Ovary (tissue), 9 donors: ENCODE measurements around the gene LPIN1. TPM values are rescaled to one million over a fixed set of nuclear protein-coding genes. Genes with fewer than 3 reads are reported as not detected.
A peak's percentile ranks its signal among the peaks of the same experiment; 100 is the strongest.
"Not testable (repeated sequence)": the region's sequence is repeated elsewhere in the genome, so short reads cannot be mapped to it uniquely, and the experiment has no call there.

Source experiments
- DNase-seq, 5 donors: peaks; one replicate each; pipeline ENCODE4 v3.0.0-alpha.2; 2019 to 2020
- H3K27ac ChIP-seq, 2 donors: fragments of 200-600 bp; one replicate each; pipeline versions ENCODE4 v1.5.1 to v1.8.0; 2019 to 2022
- H3K27me3 ChIP-seq: fragments of 200-600 bp; one replicate; pipeline ENCODE4 v1.8.0; 2022
- H3K36me3 ChIP-seq: fragments of 200-600 bp; sonication (generic); one replicate; pipeline ENCODE4 v1.5.1; 2019
- H3K4me1 ChIP-seq: one replicate; pipeline ENCODE4 v1.8.1; 2013; ENCODE audit warnings: mild to moderate bottlenecking, moderate library complexity; ENCODE audit not compliant: insufficient read depth
- H3K4me3 ChIP-seq: fragments of 200-600 bp; sonication (generic); one replicate; pipeline ENCODE4 v1.5.1; 2017
- H3K9me3 ChIP-seq, 2 donors: fragments of 200-600 bp in 1 of 2; sonication (generic) in 1 of 2; one replicate each; pipeline versions ENCODE4 v1.5.1 to v1.8.1; 2013 to 2019; ENCODE audit warnings: mild to moderate bottlenecking in 1 of 2, moderate library complexity in 1 of 2
- EP300 ChIP-seq: sonication (generic); formaldehyde crosslinking; IDR thresholded peaks from one replicate; pipeline ENCODE4 v1.6.1; 2017; ENCODE audit warnings: antibody characterized with exemption
- POLR2A ChIP-seq: fragments of 450-650 bp; IDR thresholded peaks from one replicate; pipeline ENCODE4 v1.6.1; 2017; ENCODE audit warnings: antibody characterized with exemption, mild to moderate bottlenecking, moderate library complexity
- WGBS, 3 donors: extraction: QIAGEN DNeasy Blood & Tissue Kit in 1 of 3; methylation state at CpG; one replicate each; pipeline versions ENCODE4 v1.1.5 to v1.1.7; 2013 to 2017; 5-methylcytosine and 5-hydroxymethylcytosine counted together
- intact Hi-C, 4 donors: fragments of 100-400 bp; cut with DNase I; formaldehyde crosslinking; loops; one replicate each; pipeline versions ENCODE4 v1.11.0 to v1.15.1; 2022 to 2023
- polyA plus RNA-seq, 2 donors: library from polyadenylated mRNA; stranded (reverse); fragments of 200-250 nt in 1 of 2; fragments of 350-450 nt in 1 of 2; fragmentation: Illumina TruSeq in 1 of 2; extraction: RNeasy Lipid Tissue Mini Kit (QIAGEN cat#74804) in 1 of 2; gene quantifications; one replicate each; pipeline ENCODE4 v1.2.3, GENCODE V29; 2013 to 2014
- total RNA-seq, 7 donors: library from RNA; depleted of rRNA in 2 of 7; stranded (reverse); fragments of >200 nt in 2 of 7; fragmentation: NEBNext Ultra II Directional in 3 of 7; extraction: Animal tissue kit (Norgen Biotek cat#: 25700) in 3 of 7; gene quantifications; one replicate each; pipeline versions ENCODE4 v1.1.0 to v1.2.4, GENCODE V29; 2016 to 2023
- TF ChIP-seq, protein P1 (sequence below), 3 donors: fragments of 450-650 bp in 2 of 3; fragments of 200-600 bp in 1 of 3; IDR thresholded peaks; one replicate each; pipeline versions ENCODE4 v1.5.1 to v1.8.0; 2016 to 2022; ENCODE audit warnings: antibody characterized with exemption in 3 of 3, mild to moderate bottlenecking in 1 of 3
- donor health status: DM: no; HTN: no; CAD: no; lungs with moderate emphysema.
- donor health status: DM: no; HTN: no; CAD: no.
- donor health status: Bipolar disorder and iron deficiency.
- donor health status: DM: yes; HTN: yes; CAD: no.
- donor health status: DM: no; HTN: no; CAD: no.
- donor health status: DM: yes; HTN: yes; CAD: no.

LPIN1 gene
- total and polyA plus RNA-seq, 9 donors: 19.9 to 144 (median 50.8) TPM

DNA sequence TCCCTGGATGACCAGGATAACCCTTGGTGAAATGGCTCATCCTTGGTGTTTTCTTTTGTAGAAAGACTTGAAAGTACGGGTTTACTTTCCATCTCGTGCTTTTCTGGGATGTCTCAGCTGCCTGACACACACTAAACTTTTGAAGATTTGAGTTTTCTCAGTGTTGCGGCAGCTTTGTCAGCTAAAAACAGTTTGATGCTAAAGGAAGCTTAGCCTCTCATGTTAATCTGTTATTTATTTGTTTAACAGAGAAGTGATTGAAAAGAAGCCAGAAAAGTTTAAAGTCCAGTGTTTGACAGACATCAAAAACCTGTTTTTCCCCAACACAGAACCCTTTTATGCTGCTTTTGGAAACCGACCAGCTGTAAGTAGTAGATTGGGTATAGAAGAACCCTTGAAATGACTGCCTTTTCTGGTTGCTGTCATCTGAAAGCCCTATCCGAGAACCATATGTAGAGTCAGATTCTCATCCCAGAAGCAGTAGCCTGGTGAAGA, 72.8 kb downstream of the LPIN1 start:
- H3K36me3 ChIP-seq: no peaks in the 10 kb centered on the region
- no peaks in the 10 kb centered on the region for H3K27me3 ChIP-seq
- H3K27ac ChIP-seq: no peak overlapping the region
- H3K4me3 ChIP-seq: no peak overlapping the region
- no peak for DNase-seq
- TF ChIP-seq, protein P1, sequence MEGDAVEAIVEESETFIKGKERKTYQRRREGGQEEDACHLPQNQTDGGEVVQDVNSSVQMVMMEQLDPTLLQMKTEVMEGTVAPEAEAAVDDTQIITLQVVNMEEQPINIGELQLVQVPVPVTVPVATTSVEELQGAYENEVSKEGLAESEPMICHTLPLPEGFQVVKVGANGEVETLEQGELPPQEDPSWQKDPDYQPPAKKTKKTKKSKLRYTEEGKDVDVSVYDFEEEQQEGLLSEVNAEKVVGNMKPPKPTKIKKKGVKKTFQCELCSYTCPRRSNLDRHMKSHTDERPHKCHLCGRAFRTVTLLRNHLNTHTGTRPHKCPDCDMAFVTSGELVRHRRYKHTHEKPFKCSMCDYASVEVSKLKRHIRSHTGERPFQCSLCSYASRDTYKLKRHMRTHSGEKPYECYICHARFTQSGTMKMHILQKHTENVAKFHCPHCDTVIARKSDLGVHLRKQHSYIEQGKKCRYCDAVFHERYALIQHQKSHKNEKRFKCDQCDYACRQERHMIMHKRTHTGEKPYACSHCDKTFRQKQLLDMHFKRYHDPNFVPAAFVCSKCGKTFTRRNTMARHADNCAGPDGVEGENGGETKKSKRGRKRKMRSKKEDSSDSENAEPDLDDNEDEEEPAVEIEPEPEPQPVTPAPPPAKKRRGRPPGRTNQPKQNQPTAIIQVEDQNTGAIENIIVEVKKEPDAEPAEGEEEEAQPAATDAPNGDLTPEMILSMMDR (IDR thresholded peaks at IDR 0.05): no peak
- TF ChIP-seq POLR2A (no peak), EP300 (no peak)
- intact Hi-C loops: no loop called here
- H3K4me1 ChIP-seq: no peaks in the 10 kb centered on the region
- H3K9me3 ChIP-seq: no peaks in the 10 kb centered on the region
- WGBS, 3 donors: 82 to 86% (median 82%) methylated on average over 5 of the region's 5 CpGs

DNA sequence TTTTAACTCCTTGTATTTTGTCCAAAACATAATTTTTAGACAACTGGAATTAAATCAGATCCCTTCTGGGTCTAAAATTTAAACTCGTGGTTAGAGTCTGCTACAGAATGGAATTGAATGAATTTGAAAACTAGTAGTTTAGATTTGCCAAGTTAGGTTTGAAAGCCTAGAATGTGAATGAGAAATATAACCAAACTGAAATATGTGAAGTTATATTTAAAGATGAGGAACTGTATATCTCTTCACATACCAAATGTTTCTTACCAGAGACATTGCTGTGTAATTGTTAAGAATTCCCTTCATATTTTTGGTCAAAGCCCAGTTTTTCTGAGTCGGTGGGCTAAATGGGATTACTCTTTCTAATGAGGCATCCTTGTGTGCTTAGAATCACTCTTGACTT, 74.2 kb downstream of the LPIN1 start:
- Histone ChIP-seq H3K4me1 (no peaks in the 10 kb centered on the region), H3K4me3 (no peak overlapping the region), H3K9me3 (no peaks in the 10 kb centered on the region), H3K36me3 (no peaks in the 10 kb centered on the region), H3K27ac (no peak overlapping the region), H3K27me3 (no peaks in the 10 kb centered on the region)
- WGBS, 3 donors: 60 to 69% (median 60%) methylated on average over 2 of the region's 2 CpGs
- TF ChIP-seq, protein P1 (IDR thresholded peaks at IDR 0.05): no peak
- TF ChIP-seq EP300 (no peak), POLR2A (no peak)
- no peak for DNase-seq
- intact Hi-C loops: loop anchor here in 1 of 4 donors (10.0 kb wide), 1 partner anchor 1184 kb away; no protein-coding TSS in a partner anchor

DNA sequence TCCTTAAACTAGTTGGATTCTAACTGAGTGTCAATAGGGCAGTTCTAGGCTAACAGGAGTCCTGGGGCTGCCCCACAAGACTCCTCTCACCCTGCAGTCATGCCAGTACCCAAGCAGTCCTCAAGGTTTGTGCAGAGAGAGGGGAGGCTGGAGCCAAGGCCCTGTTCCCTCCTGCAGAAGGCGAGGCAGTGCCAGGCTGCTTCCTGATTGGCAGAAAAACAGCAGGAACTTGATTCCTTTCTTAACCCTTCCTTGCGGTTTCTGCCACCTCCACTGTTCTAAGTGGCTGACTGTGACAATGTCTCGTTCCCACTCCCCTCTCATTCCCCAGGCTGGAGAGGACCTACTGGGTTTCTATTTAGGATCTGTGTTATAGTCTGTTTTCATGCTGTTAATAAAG, 75.3 kb downstream of the LPIN1 start:
- DNase-seq: no peak
- Histone ChIP-seq H3K36me3 (no peaks in the 10 kb centered on the region), H3K9me3 (no peaks in the 10 kb centered on the region), H3K27me3 (no peaks in the 10 kb centered on the region), H3K4me3 (no peak overlapping the region), H3K4me1 (no peaks in the 10 kb centered on the region), H3K27ac (no peak overlapping the region)
- intact Hi-C loops: loop anchor here in 1 of 4 donors (10.0 kb wide), 1 partner anchor 1183 kb away; no protein-coding TSS in a partner anchor
- TF ChIP-seq EP300 (no peak), POLR2A (no peak)
- TF ChIP-seq, protein P1 (IDR thresholded peaks at IDR 0.05): no peak
- 95 to 97% (median 96%) methylated on average over 3 of the region's 3 CpGs for WGBS, 3 donors

DNA sequence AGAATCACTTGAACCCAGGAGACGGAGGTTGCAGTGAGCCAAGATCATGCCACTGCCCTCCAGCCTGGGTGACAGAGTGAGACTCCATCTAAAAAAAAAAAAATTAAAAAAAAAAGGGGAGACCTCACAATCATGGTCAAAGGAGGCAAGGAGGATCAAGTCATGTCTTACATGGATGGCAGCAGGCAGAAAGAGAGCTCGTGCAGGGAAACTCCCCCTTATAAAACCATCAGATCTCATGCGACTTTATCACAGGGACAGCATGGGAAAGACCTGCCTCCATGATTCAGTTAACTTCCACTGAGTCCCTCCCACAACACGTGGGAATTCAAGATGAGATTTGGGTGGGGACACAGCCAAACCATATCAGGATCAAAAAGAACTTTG, 75.9 kb downstream of the LPIN1 start:
- not testable (repeated sequence) for H3K4me3 ChIP-seq, H3K36me3 ChIP-seq, H3K4me1 ChIP-seq, H3K27ac ChIP-seq, H3K27me3 ChIP-seq, DNase-seq, H3K9me3 ChIP-seq
- intact Hi-C loops: loop anchor here in 1 of 4 donors (10.0 kb wide), 1 partner anchor 1182 kb away; no protein-coding TSS in a partner anchor
- 72 to 86% (median 80%) methylated on average over 4 of the region's 4 CpGs for WGBS, 3 donors

DNA sequence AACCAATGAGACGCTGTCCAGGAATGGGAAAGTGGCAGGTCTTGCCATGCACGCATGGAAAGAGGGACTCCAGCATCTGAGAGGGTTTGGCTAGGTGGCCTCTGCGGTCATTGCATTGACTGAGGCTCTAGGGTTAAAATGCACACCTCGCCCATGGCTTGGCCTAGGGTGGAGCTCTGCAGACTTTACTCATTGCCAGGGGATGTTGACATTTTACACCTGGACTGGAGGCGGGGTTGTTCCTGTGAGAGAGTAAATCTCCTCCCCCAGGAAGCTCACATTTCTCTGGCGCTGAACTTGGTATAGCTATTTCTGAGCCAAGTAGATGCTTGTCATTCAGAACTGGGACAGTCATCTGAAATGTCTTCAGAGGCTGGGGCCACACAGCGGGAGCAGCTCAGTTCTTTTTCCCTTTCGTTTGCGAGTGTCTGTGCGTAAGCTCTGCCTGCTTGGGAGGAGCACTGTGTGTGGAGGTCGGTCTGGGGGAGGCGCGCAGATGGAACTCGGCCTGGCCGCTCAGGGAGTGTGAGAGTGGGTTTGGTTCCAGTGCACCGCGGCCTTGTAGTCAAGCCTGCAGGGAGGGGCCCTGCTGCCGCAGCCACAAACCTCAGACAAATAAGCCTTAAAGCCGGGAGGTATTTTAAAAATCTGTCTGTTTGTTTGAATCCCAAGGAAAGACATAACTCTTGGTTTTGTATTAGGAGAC, 76.5 kb downstream of the LPIN1 start:
- Histone ChIP-seq H3K27ac (no peak overlapping the region), H3K4me3 (no peak overlapping the region), H3K27me3 (no peaks in the 10 kb centered on the region), H3K36me3 (no peaks in the 10 kb centered on the region), H3K4me1 (no peaks in the 10 kb centered on the region), H3K9me3 (no peaks in the 10 kb centered on the region)
- DNase-seq: peak in 3 of 5 donors; percentile 29 to 48 (median 47)
- intact Hi-C loops: loop anchor here in 1 of 4 donors (10.0 kb wide), 1 partner anchor 1182 kb away; no protein-coding TSS in a partner anchor
- 28 to 42% (median 38%) methylated on average over 19 of the region's 19 CpGs for WGBS, 3 donors
- no peak for TF ChIP-seq POLR2A
- TF ChIP-seq EP300: no peak
- TF ChIP-seq, protein P1 (IDR thresholded peaks at IDR 0.05): no peak
